ENCODE data around the gene CBFA2T3.

DNA sequence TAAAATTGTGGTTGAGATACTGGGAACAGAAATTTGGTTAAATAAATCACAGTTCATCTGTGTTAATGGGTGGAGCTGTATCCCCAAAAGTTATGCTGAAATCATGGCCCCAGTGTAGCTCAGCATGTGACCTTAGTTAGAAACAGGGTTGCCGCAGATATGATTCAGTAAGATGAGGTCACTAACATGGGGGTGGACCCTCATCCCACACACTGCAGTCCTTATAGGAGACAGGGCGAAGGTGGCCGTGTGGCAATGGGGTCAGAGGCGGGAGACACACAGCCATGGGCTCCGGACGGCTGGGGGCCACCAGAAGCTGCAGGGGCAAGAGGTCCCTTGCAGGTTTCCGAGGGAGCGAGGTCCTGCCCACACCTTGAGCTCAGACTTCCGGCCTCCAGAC, 130.9 kb downstream of the CBFA2T3 start:
- TF ChIP-seq, protein P1, sequence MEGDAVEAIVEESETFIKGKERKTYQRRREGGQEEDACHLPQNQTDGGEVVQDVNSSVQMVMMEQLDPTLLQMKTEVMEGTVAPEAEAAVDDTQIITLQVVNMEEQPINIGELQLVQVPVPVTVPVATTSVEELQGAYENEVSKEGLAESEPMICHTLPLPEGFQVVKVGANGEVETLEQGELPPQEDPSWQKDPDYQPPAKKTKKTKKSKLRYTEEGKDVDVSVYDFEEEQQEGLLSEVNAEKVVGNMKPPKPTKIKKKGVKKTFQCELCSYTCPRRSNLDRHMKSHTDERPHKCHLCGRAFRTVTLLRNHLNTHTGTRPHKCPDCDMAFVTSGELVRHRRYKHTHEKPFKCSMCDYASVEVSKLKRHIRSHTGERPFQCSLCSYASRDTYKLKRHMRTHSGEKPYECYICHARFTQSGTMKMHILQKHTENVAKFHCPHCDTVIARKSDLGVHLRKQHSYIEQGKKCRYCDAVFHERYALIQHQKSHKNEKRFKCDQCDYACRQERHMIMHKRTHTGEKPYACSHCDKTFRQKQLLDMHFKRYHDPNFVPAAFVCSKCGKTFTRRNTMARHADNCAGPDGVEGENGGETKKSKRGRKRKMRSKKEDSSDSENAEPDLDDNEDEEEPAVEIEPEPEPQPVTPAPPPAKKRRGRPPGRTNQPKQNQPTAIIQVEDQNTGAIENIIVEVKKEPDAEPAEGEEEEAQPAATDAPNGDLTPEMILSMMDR (IDR thresholded peaks at IDR 0.05), result no peak
- no peak for TF ChIP-seq POLR2A (IDR thresholded peaks at IDR 0.05)
